HCT116 (cell line): ENCODE measurements around the gene ALDH1A1. TPM values are rescaled to one million over a fixed set of nuclear protein-coding genes. Genes with fewer than 3 reads are reported as not detected.

ENCODE experiments used
- ATAC-seq: fragments of 200-7000 bp; cut with Tn5 transposase; 2 replicates; pipeline ENCODE4 v1.9.1; 2020; ENCODE audit warnings: mild to moderate bottlenecking, moderate library complexity
- BruUV-seq: library from RNA; stranded (reverse); fragments of 400-500 nt; replicated peaks from 2 replicates; lab custom pipeline; 2021; lab: Mats Ljungman, UMichigan
- CTCF ChIA-PET: fragments of 300-600 bp; sonication (Branson Sonifier 250); formaldehyde crosslinking; loops from one replicate; lab custom pipeline; 2021; ENCODE audit warnings: antibody characterized with exemption; lab: Charles Lee
- POLR2A ChIA-PET: fragments of 300-600, 350-600 bp; sonication (Branson Sonifier 250); formaldehyde crosslinking; loops from one replicate; lab custom pipeline; 2021; ENCODE audit warnings: antibody characterized with exemption; lab: Charles Lee
- RAD21 ChIA-PET, 2 experiments: fragments of 300-600 bp; sonication (Branson Sonifier 250); formaldehyde crosslinking; loops; one replicate each; lab custom pipeline; 2023; ENCODE audit warnings: low total read pairs in 2 of 2; ENCODE audit not compliant: uncharacterized antibody in 2 of 2, unreplicated experiment in 2 of 2, low non-redundant PET in 1 of 2; lab: Charles Lee
- DNase-seq: peaks from one replicate; pipeline ENCODE4 v3.0.0-alpha.2; 2010; ENCODE audit warnings: low read depth, low spot score
- H2AFZ ChIP-seq: fragments of 200-600 bp; shearing (Covaris generic), sonication (generic); 2 replicates; pipeline ENCODE4 v1.6.1; 2017; ENCODE audit warnings: low read depth, mixed run types, mixed read lengths, antibody characterized with exemption, low read length; ENCODE audit not compliant: poor library complexity, severe bottlenecking
- H3K27ac ChIP-seq: 2 replicates; pipeline ENCODE4 v1.5.1; 2012; ENCODE audit warnings: low read depth, low read length
- H3K27me3 ChIP-seq: fragments of 200-600 bp; sonication (generic); 2 replicates; pipeline ENCODE4 v1.6.1; 2016; ENCODE audit warnings: mixed run types, low read length, mixed read lengths; ENCODE audit not compliant: insufficient read depth
- H3K36me3 ChIP-seq, 2 experiments: fragments of 200-500 bp in 1 of 2; fragments of 200-600 bp in 1 of 2; sonication (Bioruptor generic) in 1 of 2; sonication (generic) in 1 of 2; 2 replicates each; pipeline versions ENCODE4 v1.5.1 to v1.6.1; 2014 to 2016; ENCODE audit warnings: low read length in 2 of 2, inconsistent platforms in 1 of 2, mixed read lengths in 1 of 2, mixed run types in 1 of 2; ENCODE audit not compliant: insufficient read depth in 2 of 2, control insufficient read depth in 1 of 2
- H3K4me1 ChIP-seq, 2 experiments: fragments of 200-600 bp in 1 of 2; sonication (generic) in 1 of 2; 2 replicates each; pipeline versions ENCODE4 v1.5.1 to v1.6.1; 2012 to 2017; ENCODE audit warnings: low read length in 2 of 2, inconsistent platforms in 1 of 2, mild to moderate bottlenecking in 1 of 2, mixed read lengths in 1 of 2, mixed run types in 1 of 2, moderate library complexity in 1 of 2; ENCODE audit not compliant: insufficient read depth in 2 of 2, control insufficient read depth in 1 of 2
- H3K4me2 ChIP-seq: fragments of 200-600 bp; sonication (generic); 2 replicates; pipeline ENCODE4 v1.6.1; 2017; ENCODE audit warnings: mixed run types, low read length, mixed read lengths
- H3K4me3 ChIP-seq, 2 experiments: fragments of 200-600 bp in 1 of 2; sonication (generic) in 1 of 2; replicated peaks in 1 of 2; 2 replicates each; pipeline ENCODE4 v1.5.1; 2011 to 2016; ENCODE audit warnings: low read length in 2 of 2, control low read depth in 1 of 2, low read depth in 1 of 2, mild to moderate bottlenecking in 1 of 2, mixed read lengths in 1 of 2, mixed run types in 1 of 2
- H3K79me2 ChIP-seq: fragments of 200-600 bp; sonication (generic); 2 replicates; pipeline ENCODE4 v1.6.1; 2017; ENCODE audit warnings: mild to moderate bottlenecking, mixed run types, low read length, moderate library complexity, mixed read lengths; ENCODE audit not compliant: insufficient read depth
- H3K9ac ChIP-seq: fragments of 200-600 bp; sonication (generic); 2 replicates; pipeline ENCODE4 v1.6.1; 2016; ENCODE audit warnings: low read length, mixed read lengths
- H3K9me2 ChIP-seq: fragments of 200-600 bp; sonication (generic), shearing (Covaris generic); 2 replicates; pipeline ENCODE4 v1.6.1; 2017; ENCODE audit warnings: mixed run types, mild to moderate bottlenecking, moderate library complexity; ENCODE audit not compliant: insufficient read depth
- H3K9me3 ChIP-seq, 2 experiments: fragments of 200-500 bp in 1 of 2; fragments of 200-600 bp in 1 of 2; sonication (Bioruptor generic) in 1 of 2; sonication (generic) in 1 of 2; 2 replicates each; pipeline ENCODE4 v1.6.1; 2014 to 2017; ENCODE audit warnings: low read length in 2 of 2, mixed read lengths in 2 of 2, inconsistent platforms in 1 of 2, low read depth in 1 of 2, mild to moderate bottlenecking in 1 of 2, mixed run types in 1 of 2, moderate library complexity in 1 of 2; ENCODE audit not compliant: control insufficient read depth in 1 of 2, insufficient read depth in 1 of 2
- H4K20me1 ChIP-seq: fragments of 200-600 bp; sonication (generic), shearing (Covaris generic); 2 replicates; pipeline ENCODE4 v1.6.1; 2017; ENCODE audit warnings: mixed run types, mild to moderate bottlenecking, moderate library complexity; ENCODE audit not compliant: insufficient read depth
- ATF3 ChIP-seq: IDR thresholded peaks from 2 replicates; pipeline ENCODE4 v1.6.1; 2012
- CBX3 ChIP-seq: IDR thresholded peaks from 2 replicates; pipeline ENCODE4 v1.6.1; 2012; ENCODE audit warnings: low read depth
- ELF1 ChIP-seq: IDR thresholded peaks from 2 replicates; pipeline ENCODE4 v1.6.1; 2012; ENCODE audit warnings: low read depth, borderline replicate concordance
- EZH2 ChIP-seq: fragments of 200-600 bp; sonication (generic); IDR thresholded peaks from 2 replicates; pipeline ENCODE4 v1.6.1; 2017; ENCODE audit warnings: antibody characterized with exemption, mixed run types
- EZH2phosphoT487 ChIP-seq: fragments of 200-600 bp; IDR thresholded peaks from 2 replicates; pipeline ENCODE4 v1.6.1; 2018; ENCODE audit warnings: antibody characterized with exemption, borderline replicate concordance
- FOSL1 ChIP-seq: IDR thresholded peaks from 2 replicates; pipeline ENCODE4 v1.6.1; 2012; ENCODE audit warnings: low read depth
- JUND ChIP-seq: IDR thresholded peaks from 2 replicates; pipeline ENCODE4 v1.6.1; 2012
- POLR2A ChIP-seq: IDR thresholded peaks from 2 replicates; pipeline ENCODE4 v1.7.0; 2011; ENCODE audit warnings: borderline replicate concordance; ENCODE audit not compliant: insufficient read depth, insufficient read length; ENCODE audit errors: extremely low read depth
- RAD21 ChIP-seq: IDR thresholded peaks from 2 replicates; pipeline ENCODE4 v1.6.1; 2012; ENCODE audit warnings: low read depth, mild to moderate bottlenecking
- SIN3A ChIP-seq: IDR thresholded peaks from 2 replicates; pipeline ENCODE4 v1.6.1; 2012; ENCODE audit warnings: low read depth
- SP1 ChIP-seq: IDR thresholded peaks from 2 replicates; pipeline ENCODE4 v1.6.1; 2012; ENCODE audit warnings: low read depth
- SRF ChIP-seq: IDR thresholded peaks from 2 replicates; pipeline ENCODE4 v1.6.1; 2012; ENCODE audit warnings: low read depth
- TCF7L2 ChIP-seq: IDR thresholded peaks from 2 replicates; pipeline ENCODE4 v1.7.0; 2011; ENCODE audit warnings: borderline replicate concordance, inconsistent platforms; ENCODE audit not compliant: insufficient read depth, insufficient read length; ENCODE audit errors: extremely low read depth
- YY1 ChIP-seq: IDR thresholded peaks from 2 replicates; pipeline ENCODE4 v1.6.1; 2011; ENCODE audit warnings: low read length, low read depth, moderate library complexity, mild to moderate bottlenecking; ENCODE audit not compliant: insufficient replicate concordance; ENCODE audit errors: extremely low read depth
- ZBTB33 ChIP-seq: IDR thresholded peaks from 2 replicates; pipeline ENCODE4 v1.6.1; 2011; ENCODE audit warnings: mild to moderate bottlenecking, low read length, moderate library complexity; ENCODE audit not compliant: insufficient replicate concordance; ENCODE audit errors: extremely low read depth
- ZFX ChIP-seq: fragments of 450-650 bp; IDR thresholded peaks from 2 replicates; pipeline ENCODE4 v1.6.1; 2017
- ZNF274 ChIP-seq: fragments of 200-500 bp; sonication (Bioruptor generic); IDR thresholded peaks from 2 replicates; pipeline ENCODE4 v1.6.1; 2014; ENCODE audit warnings: mild to moderate bottlenecking, low read depth, low read length, inconsistent platforms
- intact Hi-C: fragments of 100-400 bp; cut with micrococcal nuclease; formaldehyde crosslinking; loops from 2 replicates; pipeline ENCODE4 v1.10.0; 2022
- total RNA-seq: library from RNA; stranded (reverse); gene quantifications from one replicate; pipeline ENCODE4 v1.2.1, GENCODE V29; 2021; ENCODE audit not compliant: unreplicated experiment

Gene ALDH1A1
- total RNA-seq, 1 experiment from 2014 or later = 0.44 TPM

- intact Hi-C loops = no loop called here
- Histone ChIP-seq H3K36me3 (no peaks in the 10 kb centered on the region), H3K27ac (no peak overlapping the region), H3K4me3 (no peak overlapping the region), H3K4me2 (no peak overlapping the region), H2AFZ (no peak overlapping the region), H3K79me2 (no peaks in the 10 kb centered on the region), H4K20me1 (no peaks in the 10 kb centered on the region), H3K27me3 (no peaks in the 10 kb centered on the region), H3K9me2 (no peaks in the 10 kb centered on the region), H3K9me3 (no peaks in the 10 kb centered on the region), H3K4me1 (no peaks in the 10 kb centered on the region), H3K9ac (no peak overlapping the region)
- no TSS peak for BruUV-seq
- ChIA-PET CTCF (no interaction called here), POLR2A (no interaction called here), RAD21 (no interaction called here)
- ATAC-seq (no peak), DNase-seq (no peak)
- TF ChIP-seq ATF3 (no peak), EZH2 (no peak), ZNF274 (no peak), SP1 (no peak), YY1 (no peak), FOSL1 (no peak)
Observed at GRCh38 chr9:72898360-72898759, 54.5 kb downstream of the ALDH1A1 start.

- no peak overlapping the region for H3K27ac ChIP-seq
- ATAC-seq (no peak), DNase-seq (no peak)
- CTCF ChIA-PET = no interaction called here
- POLR2A ChIA-PET = no interaction called here
- no peaks in the 10 kb centered on the region for H3K4me1 ChIP-seq
- BruUV-seq = no TSS peak
- no peaks in the 10 kb centered on the region for H3K9me2 ChIP-seq
- H4K20me1 ChIP-seq = no peaks in the 10 kb centered on the region
- no peak for TF ChIP-seq SIN3A
- no peak for TF ChIP-seq SP1
- no peak for TF ChIP-seq EZH2
- no peak for TF ChIP-seq ZNF274
- TF ChIP-seq SRF = no peak
- no peak for TF ChIP-seq RAD21
- no peak for TF ChIP-seq ELF1
- no peak for TF ChIP-seq POLR2A
- no peak for TF ChIP-seq ZBTB33
- no peak for TF ChIP-seq YY1
- no peak for TF ChIP-seq CBX3
- TF ChIP-seq ATF3 = no peak
- TF ChIP-seq EZH2phosphoT487 = no peak
- no peak for TF ChIP-seq JUND
- no peak for TF ChIP-seq ZFX
- TF ChIP-seq FOSL1 = no peak
- no peak for TF ChIP-seq TCF7L2
- H3K27me3 ChIP-seq = no peaks in the 10 kb centered on the region
- no peaks in the 10 kb centered on the region for H3K36me3 ChIP-seq
- no peak overlapping the region for H3K4me2 ChIP-seq
- intact Hi-C loops = no loop called here
- H3K9me3 ChIP-seq = no peaks in the 10 kb centered on the region
- H2AFZ ChIP-seq = no peak overlapping the region
- H3K79me2 ChIP-seq = no peaks in the 10 kb centered on the region
- no peak overlapping the region for H3K9ac ChIP-seq
- no peak overlapping the region for H3K4me3 ChIP-seq
- RAD21 ChIA-PET = no interaction called here
Observed at GRCh38 chr9:72897069-72897649, 55.7 kb downstream of the ALDH1A1 start.
